Fibroblast of peridontal ligament (primary cell): ENCODE results near the gene TNKS1BP1.
A peak's percentile ranks its signal among the peaks of the same experiment; 100 is the strongest.

Experiments used
- DNase-seq: peaks from one replicate; pipeline ENCODE4 v3.0.0-alpha.2; 2010; ENCODE audit errors: extremely low read depth

The TNKS1BP1 gene

DNA sequence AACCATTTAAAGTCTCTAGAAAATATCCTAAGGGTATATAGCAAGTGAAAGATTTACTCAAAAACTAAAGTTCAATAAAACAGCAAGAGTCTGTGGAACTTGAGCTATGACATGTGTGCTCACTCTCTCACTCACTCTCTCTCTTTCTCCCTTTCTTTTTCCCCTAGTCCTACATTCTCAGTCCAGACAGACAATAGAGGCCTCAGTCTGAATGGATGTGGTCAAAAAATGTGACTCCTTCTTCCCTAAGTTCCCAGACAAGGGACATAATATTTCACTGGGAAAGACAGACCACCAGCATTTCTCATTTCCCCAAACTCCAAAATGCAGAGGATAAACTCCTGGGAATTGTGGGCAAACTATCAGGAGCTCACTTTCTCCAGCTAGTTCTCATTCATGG is 70.1 kb downstream of the TNKS1BP1 start:
- no peak for DNase-seq

DNA sequence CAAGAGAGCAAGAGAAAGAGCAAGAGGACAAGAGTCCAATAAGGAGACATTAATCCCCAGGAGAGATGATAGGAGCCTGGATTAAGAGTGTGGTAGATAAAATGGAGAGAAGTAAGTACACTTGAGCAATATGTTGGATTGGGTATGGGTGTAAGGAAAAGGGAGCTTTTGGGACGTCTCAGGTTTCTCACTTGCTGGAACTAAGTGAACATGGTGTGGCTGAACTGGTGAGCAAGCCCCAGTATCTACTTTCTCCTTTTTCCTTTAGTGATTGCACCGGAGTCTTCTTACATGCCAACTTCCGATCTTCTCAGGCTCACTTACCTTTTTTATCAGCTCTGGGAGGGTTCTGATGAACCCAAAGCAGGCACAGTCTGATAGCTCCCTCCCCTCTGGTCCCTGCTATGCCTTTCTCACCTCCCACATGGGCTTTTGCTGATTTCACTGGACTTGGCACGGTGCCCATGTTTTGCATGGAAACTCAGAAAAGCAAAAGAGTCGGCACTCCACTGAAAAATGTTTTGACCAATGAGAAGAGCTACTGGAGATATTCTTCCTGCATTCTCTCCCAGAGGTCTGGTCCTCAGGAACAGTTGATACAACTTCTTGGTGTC is 73.2 kb downstream of the TNKS1BP1 start:
- peak; percentile 55 for DNase-seq

DNA sequence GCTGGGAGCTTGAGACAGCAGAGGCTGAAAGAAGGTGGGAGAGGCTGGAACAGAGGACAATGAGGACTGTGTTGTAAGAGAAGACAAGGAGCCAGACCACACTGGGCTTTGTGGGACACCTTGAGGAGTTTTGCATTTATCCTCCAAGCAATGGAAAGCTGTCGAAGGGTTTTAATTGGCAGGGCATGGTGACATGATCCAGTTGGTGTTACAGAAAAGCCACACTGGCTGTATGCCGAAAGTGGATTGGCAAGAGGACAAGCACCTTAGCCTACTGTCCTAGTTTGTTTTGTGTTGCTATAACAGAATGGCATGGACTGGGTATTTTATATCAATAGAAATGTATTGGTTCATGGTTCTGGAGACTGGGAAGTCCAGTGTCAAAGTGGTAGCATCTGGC is 73.7 kb downstream of the TNKS1BP1 start:
- DNase-seq: no peak
